Stimulated activated CD4-positive, alpha-beta T cell treated with anti-CD3 and anti-CD28 coated beads, Interleukin-12 subunit alpha, Interleukin-12 subunit beta, amount 100 ng/mL, for 48 hours (primary cell): Measurements from ENCODE around the gene PDCD1.
A peak's percentile ranks its signal among the peaks of the same experiment; 100 is the strongest.
"Not testable (repeated sequence)": the region's sequence is repeated elsewhere in the genome, so short reads cannot be mapped to it uniquely, and the experiment has no call there.

ENCODE experiments used
- DNase-seq, 3 donors: peaks; one replicate each; pipeline ENCODE4 v3.0.0-alpha.2; 2020; ENCODE audit warnings: low read depth in 2 of 3, low spot score in 1 of 3

Gene PDCD1

DNA sequence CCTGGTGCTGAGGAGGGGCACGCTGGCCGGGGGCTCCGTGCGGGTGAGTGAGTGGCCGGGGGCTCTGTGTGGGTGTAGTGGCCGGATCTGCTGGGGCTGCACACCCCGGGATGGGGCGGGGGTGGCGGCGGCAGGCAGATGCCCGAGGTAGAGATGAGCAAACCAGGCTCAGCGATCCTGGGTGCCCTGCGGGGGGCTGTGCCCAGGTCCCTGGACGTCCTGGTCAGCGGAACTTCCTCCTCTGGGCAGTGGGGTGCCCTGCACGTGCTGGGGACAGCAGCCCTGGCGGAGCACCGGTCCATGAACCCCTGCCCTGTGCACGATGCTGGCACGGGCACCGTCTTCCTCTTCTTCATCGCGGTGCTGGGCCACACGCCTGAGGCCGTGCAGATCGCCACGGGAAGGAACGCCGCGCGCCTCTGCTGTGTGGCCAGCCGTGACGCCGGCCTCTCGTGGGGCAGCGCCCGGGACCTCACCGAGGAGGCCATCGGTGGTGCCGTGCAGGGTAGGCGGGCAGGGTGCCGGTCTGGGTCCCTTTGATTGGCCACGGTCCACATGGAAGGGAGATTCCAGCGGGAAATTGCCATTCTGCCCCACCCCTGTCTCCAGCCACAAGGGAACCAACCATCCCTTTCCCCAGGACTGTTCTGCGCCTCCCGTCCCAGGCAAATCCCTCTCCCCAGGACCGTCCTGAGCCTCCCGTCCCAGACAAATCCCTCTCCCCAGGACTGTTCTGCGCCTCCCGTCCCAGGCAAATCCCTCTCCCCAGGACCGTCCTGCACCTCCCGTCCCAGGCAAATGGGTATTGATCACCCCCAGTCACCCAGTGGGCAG is 43.8 kb downstream of the PDCD1 start:
- no peak for DNase-seq

DNA sequence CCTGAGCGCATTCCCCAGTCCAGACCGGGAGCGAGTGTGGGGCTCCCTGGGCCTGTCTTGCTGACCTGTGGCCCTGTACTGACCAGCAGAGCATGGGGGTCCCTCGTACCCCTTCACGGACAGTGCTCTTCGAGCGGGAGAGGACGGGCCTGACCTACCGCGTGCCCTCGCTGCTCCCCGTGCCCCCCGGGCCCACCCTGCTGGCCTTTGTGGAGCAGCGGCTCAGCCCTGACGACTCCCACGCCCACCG is 44.4 kb downstream of the PDCD1 start:
- DNase-seq: no peak

GRCh38 chr2:241813644-241814392 is 44.9 kb downstream of the PDCD1 start:
- no peak for DNase-seq

DNA sequence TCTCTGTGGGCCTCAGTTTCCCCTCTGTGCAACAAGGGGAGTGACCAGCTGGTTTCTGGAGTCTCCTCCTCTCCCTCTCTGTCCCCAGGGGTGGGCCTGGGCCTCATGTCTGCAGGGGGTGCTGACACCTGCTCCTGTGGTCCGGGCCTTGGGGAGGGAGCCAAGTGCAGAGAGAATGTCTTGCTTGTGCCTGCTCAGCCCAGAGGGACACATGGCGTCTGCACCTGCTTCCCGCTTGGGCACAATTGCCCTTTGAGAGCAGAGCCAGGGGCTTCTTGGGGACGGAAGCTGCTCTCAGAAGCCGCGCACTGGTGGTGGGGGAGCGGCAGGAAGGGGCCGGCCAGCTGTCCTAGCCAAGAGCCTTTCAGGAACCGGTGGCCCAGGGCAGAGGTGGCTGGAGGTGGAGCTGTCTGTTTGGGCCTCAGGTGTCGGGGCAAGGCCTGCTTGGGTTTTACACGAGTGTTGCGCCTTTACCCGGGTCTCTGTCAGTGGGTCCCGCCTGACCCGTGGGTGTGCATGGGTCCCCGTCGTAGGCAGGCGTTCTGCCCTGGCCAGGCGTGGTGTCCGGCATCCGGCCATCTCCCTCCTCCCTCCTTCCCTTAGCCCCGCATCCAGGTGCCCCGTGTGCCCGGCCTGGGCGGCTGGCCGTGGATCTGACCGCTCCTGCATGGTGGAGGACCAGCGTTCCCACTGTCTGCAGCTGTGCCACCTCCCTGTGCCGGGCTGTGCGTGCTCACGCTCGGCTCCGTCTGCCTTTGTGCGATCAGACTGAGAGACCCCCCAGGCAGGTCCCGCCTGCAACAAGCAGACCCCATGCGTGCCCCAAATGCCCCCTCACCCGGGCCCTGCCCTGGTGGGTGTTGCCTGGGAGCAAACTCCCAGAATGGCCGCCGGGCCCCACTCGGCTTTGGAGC is 45.7 kb downstream of the PDCD1 start:
- DNase-seq: no peak

DNA sequence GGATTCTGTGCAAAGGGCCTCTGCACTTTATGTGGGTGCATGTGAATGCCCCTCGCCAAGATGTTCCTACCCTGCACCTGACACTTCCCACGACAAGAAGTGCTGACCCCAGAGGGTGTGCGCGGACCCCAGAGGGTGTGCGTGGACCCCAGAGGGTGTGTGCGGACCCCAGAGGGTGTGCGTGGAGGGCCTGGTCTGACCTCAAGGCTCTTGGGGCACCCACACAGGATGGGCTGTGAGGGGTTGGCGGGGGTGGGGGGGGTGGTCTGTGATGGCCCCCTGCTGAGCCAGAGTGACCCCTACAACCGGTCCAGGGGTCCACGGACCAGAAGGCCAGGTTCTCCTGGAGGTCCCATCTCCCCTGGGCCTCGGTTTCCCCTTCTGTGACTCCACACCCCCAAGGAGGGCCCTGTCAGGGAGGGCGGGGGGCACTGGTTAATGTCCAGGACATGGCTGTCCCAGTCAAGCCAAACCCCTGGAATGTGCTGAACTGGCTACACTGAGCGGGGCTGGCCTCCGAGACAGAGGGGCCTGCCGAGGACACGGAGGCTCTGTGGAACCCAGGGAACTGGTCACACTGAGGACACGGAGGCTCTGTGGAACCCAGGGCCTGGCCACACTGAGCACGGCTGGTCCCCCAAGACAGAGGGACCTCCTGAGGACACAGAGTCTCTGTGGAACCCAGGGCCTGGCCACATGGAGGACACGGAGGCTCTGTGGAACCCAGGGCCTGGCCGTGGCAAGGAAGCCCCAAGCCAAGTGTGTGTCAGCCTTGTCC is 46.6 kb downstream of the PDCD1 start:
- no peak for DNase-seq

DNA sequence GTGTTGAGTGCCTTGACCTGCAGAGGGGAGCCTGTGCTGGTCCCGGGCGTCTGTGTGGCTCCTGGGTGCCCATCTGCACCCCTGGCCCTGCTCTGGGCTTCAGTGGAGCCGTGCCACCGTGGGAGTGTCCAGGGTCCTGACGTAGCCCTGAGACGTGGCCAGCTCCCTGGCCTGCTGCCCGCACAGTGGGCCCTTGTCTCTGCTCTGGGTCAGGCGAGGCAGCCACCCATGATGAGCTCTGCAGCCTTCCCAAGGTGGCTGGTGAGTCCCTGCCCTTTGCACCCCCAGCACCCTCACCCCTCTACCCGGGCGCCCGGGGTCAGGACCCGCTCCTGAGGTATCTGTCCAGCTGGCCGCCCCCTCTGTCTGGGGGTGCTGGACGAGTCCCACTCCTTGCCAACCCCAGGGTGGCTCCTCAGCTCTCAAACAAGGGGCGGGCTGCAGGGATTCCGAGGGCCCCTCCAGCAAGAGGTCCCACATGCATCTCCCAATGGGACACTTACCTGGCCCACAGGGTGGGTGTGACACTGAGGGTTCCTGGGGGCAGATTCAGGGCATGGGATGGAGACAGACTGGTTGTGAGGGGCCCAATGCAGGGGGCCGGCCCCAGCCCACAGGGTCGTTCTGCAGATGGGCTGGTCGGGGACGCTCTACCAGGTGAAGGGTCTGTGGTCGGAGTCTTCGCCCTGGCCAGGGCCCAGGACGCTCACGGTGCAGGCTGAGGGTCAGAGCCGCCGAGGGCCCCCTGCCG is 47.3 kb downstream of the PDCD1 start:
- no peak for DNase-seq

DNA sequence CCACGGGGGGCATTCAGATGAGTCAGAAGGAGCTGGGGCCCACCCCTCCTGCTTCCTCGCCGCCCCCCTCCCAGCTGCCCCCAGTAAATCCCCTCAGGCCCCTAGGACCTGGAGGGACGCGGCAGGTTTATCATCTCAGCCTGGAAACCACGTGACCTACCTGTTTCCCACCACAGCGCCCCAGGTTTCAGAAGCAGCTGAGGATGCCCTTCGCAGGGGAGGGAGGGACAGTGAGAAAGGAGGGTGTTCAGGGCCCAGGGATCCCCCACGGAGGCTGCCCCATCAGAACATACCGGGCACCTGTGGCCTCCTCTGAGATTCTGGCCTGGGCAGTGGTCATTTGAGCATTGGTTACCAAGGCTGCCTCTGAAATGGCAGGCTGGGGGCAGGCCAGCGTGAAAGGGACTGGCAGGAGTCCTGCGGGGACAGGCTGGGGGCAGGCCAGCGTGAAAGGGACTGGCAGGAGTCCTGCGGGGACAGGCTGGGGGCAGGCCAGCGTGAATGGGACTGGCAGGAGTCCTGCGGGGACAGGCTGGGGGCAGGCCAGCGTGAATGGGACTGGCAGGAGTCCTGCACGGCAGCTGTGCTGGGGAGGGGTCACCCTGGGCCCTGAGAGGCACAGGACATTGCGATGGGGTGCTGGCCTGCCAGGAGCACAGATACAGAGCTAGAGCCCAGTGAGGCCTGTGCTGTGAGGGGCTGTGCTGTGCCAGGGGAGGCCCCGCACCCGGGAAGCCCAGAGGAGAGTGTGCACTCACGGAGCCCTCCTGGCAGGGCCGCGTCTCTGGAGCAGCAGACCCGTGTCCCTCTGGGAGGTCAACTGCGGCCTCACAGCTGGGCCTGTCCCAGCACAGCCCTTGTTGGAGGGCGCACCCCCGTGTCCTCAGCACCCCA is 48.1 kb downstream of the PDCD1 start:
- DNase-seq: no peak

DNA sequence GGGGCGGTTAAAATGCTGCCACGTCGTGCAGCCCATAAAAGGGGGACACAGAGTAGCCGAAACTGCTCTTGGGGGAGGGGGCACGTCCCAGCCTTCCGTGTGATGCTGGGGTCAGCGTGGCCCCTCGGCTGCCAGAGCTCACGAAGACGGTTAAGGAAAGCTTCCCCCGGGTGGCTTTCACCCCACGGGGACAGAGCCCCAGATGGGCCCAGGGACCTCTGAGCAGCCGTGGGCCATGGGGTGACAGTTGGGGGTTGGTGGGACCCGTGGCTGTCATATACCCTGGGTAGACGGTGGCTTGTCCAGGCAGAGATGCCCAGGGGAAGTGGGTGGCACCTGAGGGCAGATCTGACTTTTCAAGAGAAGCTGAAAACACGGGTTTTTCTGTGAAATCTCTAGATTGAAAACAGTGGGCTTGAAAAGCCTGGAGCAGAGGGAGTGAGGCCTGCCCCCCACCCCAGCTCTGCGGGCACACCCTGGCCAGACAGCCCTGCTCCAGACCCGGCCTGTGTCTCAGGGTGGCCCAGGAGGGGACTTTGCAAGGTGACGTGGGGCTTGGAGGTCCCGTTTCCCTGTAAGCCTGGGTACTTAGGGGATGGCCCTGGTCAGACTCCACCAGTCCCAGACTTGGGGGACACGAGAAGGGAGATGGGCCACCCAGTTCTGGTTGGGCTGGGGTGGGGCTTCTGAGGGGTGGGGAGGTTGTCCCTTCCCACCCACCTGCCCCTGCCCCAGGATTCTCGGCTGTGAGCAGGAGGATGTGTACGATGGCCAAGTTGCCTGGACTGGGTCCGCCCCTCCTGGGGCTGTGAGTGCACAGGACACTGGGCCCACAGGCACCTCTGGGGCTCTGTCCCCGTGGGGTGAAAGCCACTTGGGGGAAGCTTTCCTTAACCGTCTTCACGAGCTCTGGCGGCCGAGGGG is 49.0 kb downstream of the PDCD1 start:
- no peak for DNase-seq

GRCh38 chr2:241808721-241809382 is 49.8 kb downstream of the PDCD1 start, which contains the start of gene NEU4:
NEU4 (plus strand) TSS chr2:241809193; CDS start chr2:241814485, 5,292 bp downstream.
- DNase-seq: no peak

DNA sequence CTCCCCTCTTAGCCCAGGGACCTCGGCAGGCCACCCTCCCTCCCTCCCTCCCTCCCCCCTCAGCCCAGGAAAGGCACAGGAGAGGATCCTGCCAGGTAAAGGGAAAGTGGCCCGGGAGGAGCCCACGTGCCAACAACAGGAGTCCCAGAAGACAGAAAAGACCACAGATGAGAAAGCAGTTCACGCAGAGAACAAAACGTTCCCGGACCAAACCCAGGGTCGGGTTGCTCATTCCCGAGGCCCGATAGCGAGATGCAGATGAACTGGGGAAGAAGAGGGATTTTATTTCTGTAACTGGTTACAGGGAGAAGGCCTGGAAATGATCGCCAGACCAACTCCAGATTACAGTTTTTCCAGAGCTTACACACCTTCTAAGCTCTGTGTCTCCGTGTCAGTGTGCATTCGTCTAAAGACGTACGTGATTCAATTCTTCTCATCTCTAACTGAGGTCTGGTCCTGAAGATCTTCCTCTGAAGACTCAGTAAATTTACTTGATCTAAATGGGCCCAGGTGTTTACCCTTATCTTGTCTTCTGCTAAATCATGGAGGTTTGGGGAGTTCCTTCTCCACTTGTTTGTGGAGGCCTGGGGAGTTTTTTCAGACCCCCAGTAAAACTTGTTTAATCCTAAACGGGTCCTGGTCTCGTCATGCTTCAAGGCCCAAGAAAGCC is 50.5 kb downstream of the PDCD1 start:
- no peak for DNase-seq

GRCh38 chr2:241806217-241806616 is 52.5 kb downstream of the PDCD1 start:
- DNase-seq: not testable (repeated sequence)

GRCh38 chr2:241804326-241805229 is 54.1 kb downstream of the PDCD1 start:
- no peak for DNase-seq

DNA sequence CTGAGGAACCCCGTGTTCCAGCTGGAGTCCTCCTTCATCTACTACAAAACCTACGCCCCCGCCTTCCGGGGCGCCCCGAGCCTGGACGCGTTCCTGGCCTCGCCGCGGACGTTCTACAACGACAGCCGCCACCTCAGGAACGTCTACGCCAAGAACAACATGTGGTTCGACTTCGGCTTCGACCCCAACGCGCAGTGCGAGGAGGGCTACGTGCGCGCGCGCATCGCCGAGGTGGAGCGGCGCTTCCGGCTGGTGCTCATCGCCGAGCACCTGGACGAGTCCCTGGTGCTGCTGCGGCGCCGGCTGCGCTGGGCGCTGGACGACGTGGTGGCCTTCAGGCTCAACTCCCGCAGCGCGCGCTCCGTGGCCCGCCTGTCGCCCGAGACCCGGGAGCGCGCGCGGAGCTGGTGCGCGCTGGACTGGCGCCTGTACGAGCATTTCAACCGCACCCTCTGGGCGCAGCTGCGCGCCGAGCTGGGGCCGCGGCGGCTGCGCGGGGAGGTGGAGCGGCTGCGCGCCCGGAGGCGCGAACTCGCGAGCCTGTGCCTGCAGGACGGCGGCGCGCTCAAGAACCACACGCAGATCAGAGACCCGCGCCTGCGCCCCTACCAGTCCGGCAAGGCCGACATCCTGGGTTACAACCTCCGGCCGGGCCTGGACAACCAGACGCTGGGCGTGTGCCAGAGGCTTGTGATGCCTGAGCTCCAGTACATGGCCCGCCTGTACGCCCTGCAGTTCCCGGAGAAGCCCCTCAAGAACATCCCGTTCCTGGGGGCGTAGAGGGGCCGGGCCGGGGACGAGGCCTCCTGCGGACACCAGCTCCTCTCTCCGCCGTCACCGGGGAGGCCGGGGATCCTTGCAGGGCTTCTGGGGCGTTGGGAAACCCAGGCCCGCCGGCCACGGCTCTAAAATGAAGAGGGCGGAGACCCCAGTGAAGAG is 55.0 kb downstream of the PDCD1 start:
- DNase-seq: peak in 1 of 3 donors; percentile 32

- DNase-seq: no peak
Measured at GRCh38 chr2:241802421-241803318, 56.0 kb downstream of the PDCD1 start.
